Transverse colon (tissue), 4 donors: ENCODE data around the gene P2RX7.

Experiments
- CTCF ChIP-seq, 5 experiments: fragments of 200-600 bp in 3 of 5; fragments of 450-650 bp in 2 of 5; sonication (generic) in 3 of 5; IDR thresholded peaks; 1 replicate in 2 of 5; 2 replicates in 3 of 5; pipeline ENCODE4 v1.5.1; 2016 to 2017; ENCODE audit warnings: antibody characterized with exemption in 5 of 5, inconsistent platforms in 3 of 5, mild to moderate bottlenecking in 2 of 5, moderate library complexity in 1 of 5
- POLR2AphosphoS5 ChIP-seq, 3 donors: sonication (generic); formaldehyde crosslinking; IDR thresholded peaks; one replicate each; pipeline ENCODE4 v1.6.1; 2016; ENCODE audit warnings: antibody characterized with exemption in 3 of 3

GRCh38 chr12:121110211-121110940 lies 22.3 kb upstream of the P2RX7 start:
- no peak for TF ChIP-seq POLR2AphosphoS5 (IDR thresholded peaks at IDR 0.05)
- TF ChIP-seq CTCF (IDR thresholded peaks at IDR 0.05): peak; percentile 93 to 96 (median 94)
